ENCODE data around the gene MBNL2. TPM values are rescaled to one million over a fixed set of nuclear protein-coding genes. Genes with fewer than 3 reads are reported as not detected.

MBNL2 gene
- total and polyA plus RNA-seq, 10 of the 15 experiments (the other 5 are each of a cell fraction or from before 2014, with no cell fraction given): 1.6 to 9.7 (median 6.7) TPM

GRCh38 chr13:97369261-97369893, 147.2 kb downstream of the MBNL2 start:
- SMC1A ChIA-PET (ENCODE audit: uncharacterized antibody, unreplicated experiment): interaction anchor here (0.9 to 1.6 kb wide), 6 partner anchors 10 to 206 kb away, joined by 3 to 9 read pairs (median 4); no protein-coding TSS in a partner anchor
- H3K9me3 ChIP-seq (replicated peaks; ENCODE audit: control insufficient read depth, insufficient read depth, low read length): no peaks in the 10 kb centered on the region
- FAIRE-seq: peak; percentile 27
- H3K4me3 ChIP-seq: peak overlapping the region; percentile 55
- peak overlapping the region; percentile 60 for H3K9ac ChIP-seq (ENCODE audit: control insufficient read depth, insufficient read depth, low read length)
- RAD21 ChIA-PET (ENCODE audit: unreplicated experiment): interaction anchor here (1.1 to 1.8 kb wide), 4 partner anchors 18 to 260 kb away, joined by 3 to 6 read pairs (median 4); no protein-coding TSS in a partner anchor
- no peaks in the 10 kb centered on the region for H3K79me2 ChIP-seq (ENCODE audit: control insufficient read depth, insufficient read depth, low read length)
- POLR2A ChIA-PET: interaction anchor here (1.1 kb wide), 1 partner anchor 65 kb away, joined by 3 read pairs; the partner anchor contains the start of gene RAP2A
- peak overlapping the region; percentile 84 for H3K4me2 ChIP-seq (ENCODE audit: control insufficient read depth, insufficient read depth)
- H3K27ac ChIP-seq (ENCODE audit: control insufficient read depth, insufficient read depth): peak overlapping the region; percentile 65
- H3K36me3 ChIP-seq (ENCODE audit: control insufficient read depth in 2 of 2, insufficient read depth in 2 of 2, low read length in 1 of 2): no peaks in the 10 kb centered on the region; a peak in 1 of 4 replicates
- TF ChIP-seq ASH2L (IDR thresholded peaks at IDR 0.05; ENCODE audit: borderline replicate concordance, low read depth) (peak; percentile 61; the same call in 1 of the 2 replicates), BHLHE40 (IDR thresholded peaks at IDR 0.05; ENCODE audit: borderline replicate concordance in 1 of 2, low read depth in 2 of 2, low read length in 1 of 2) (no peak)
- peak; percentile 74 for ATAC-seq
- no TSS peak for BruUV-seq (replicated peaks)
- in situ Hi-C loops (cut with MboI): no loop called here
- H2AFZ ChIP-seq (ENCODE audit: control insufficient read depth, low read depth, low read length): peak overlapping the region; percentile 82
- CTCF ChIA-PET: interaction anchor here (0.7 to 5.4 kb wide), 8 partner anchors 10 to 260 kb away, joined by 3 to 37 read pairs (median 4); no protein-coding TSS in a partner anchor
- no peaks in the 10 kb centered on the region for H3K27me3 ChIP-seq (replicated peaks in 1 of 2; ENCODE audit: control insufficient read depth in 2 of 2, insufficient read depth in 2 of 2, low read length in 1 of 2)
- H4K20me1 ChIP-seq (ENCODE audit: control insufficient read depth, insufficient read depth): no peaks in the 10 kb centered on the region
- no peak for DNase-seq (ENCODE audit: low read depth, low spot score)
- intact Hi-C loops (cut with micrococcal nuclease; ENCODE audit: unreplicated experiment): loop anchor here (10.0 kb wide), 1 partner anchor 205 kb away; no protein-coding TSS in a partner anchor
- 1% methylated on average over 4 of the region's 4 CpGs for WGBS (ENCODE audit: insufficient coverage, insufficient replicate concordance, low lambda C conversion rate, missing lambda C conversion rate)
- H3K4me1 ChIP-seq (ENCODE audit: control insufficient read depth, insufficient read depth, low read length): peaks cover 3% of the 10 kb centered on the region; the same call in 1 of the 2 replicates

- WGBS (ENCODE audit: insufficient coverage, insufficient replicate concordance, low lambda C conversion rate, missing lambda C conversion rate): 95% methylated on average over 7 of the region's 7 CpGs
- in situ Hi-C loops (cut with MboI): no loop called here
- POLR2A ChIA-PET: no interaction called here
- no peak for TF ChIP-seq BCLAF1 (IDR thresholded peaks at IDR 0.05)
- no peak for TF ChIP-seq RAD21 (IDR thresholded peaks at IDR 0.05; ENCODE audit: insufficient read depth, low read depth, low read length)
- TF ChIP-seq USF2 (IDR thresholded peaks at IDR 0.05; ENCODE audit: borderline replicate concordance, low read depth, low read length): no peak
- no peak for TF ChIP-seq ZNF274 (IDR thresholded peaks at IDR 0.05; ENCODE audit: insufficient read depth, insufficient read length)
- TF ChIP-seq DPF2 (IDR thresholded peaks at IDR 0.05): no peak
- no peak for TF ChIP-seq SPI1 (IDR thresholded peaks at IDR 0.05; ENCODE audit: borderline replicate concordance, insufficient read depth, low read depth, low read length)
- no peak for TF ChIP-seq IKZF1 (conservative IDR thresholded peaks at IDR 0.05)
- no peak for TF ChIP-seq PAX8 (IDR thresholded peaks at IDR 0.05)
- no peak for TF ChIP-seq MXI1 (IDR thresholded peaks at IDR 0.05; ENCODE audit: low read depth, low read length)
These were observed 149.5 kb downstream of the MBNL2 start for GRCh38 chr13:97371486-97372109.

More at GRCh38 chr13:97371486-97372109, 149.5 kb downstream of the MBNL2 start:
- no peak for ATAC-seq
- intact Hi-C loops (cut with micrococcal nuclease; ENCODE audit: unreplicated experiment): no loop called here
- no peak overlapping the region for H2AFZ ChIP-seq (ENCODE audit: control insufficient read depth, low read depth, low read length)
- H4K20me1 ChIP-seq (ENCODE audit: control insufficient read depth, insufficient read depth): no peaks in the 10 kb centered on the region
- DNase-seq (ENCODE audit: low read depth, low spot score): no peak
- H3K27me3 ChIP-seq (replicated peaks in 1 of 2; ENCODE audit: control insufficient read depth in 2 of 2, insufficient read depth in 2 of 2, low read length in 1 of 2): no peaks in the 10 kb centered on the region
- H3K4me2 ChIP-seq (ENCODE audit: control insufficient read depth, insufficient read depth): no peak overlapping the region
- ChIA-PET CTCF (interaction anchor here (0.8 to 5.4 kb wide), 3 partner anchors 12 to 428 kb away, joined by 3 to 37 read pairs (median 4); no protein-coding TSS in a partner anchor), RAD21 (ENCODE audit: unreplicated experiment) (no interaction called here), SMC1A (ENCODE audit: uncharacterized antibody, unreplicated experiment) (interaction anchor here (1.2 kb wide), 2 partner anchors 11 to 262 kb away, joined by 3 to 4 read pairs; no protein-coding TSS in a partner anchor)
- BruUV-seq (replicated peaks): no TSS peak
- H3K79me2 ChIP-seq (ENCODE audit: control insufficient read depth, insufficient read depth, low read length): no peaks in the 10 kb centered on the region
- H3K4me3 ChIP-seq: no peak overlapping the region
- H3K4me1 ChIP-seq (ENCODE audit: control insufficient read depth, insufficient read depth, low read length): peaks cover 3% of the 10 kb centered on the region; the same call in 1 of the 2 replicates
- no peak overlapping the region for H3K27ac ChIP-seq (ENCODE audit: control insufficient read depth, insufficient read depth)
- no peaks in the 10 kb centered on the region; a peak in 1 of 4 replicates for H3K36me3 ChIP-seq (ENCODE audit: control insufficient read depth in 2 of 2, insufficient read depth in 2 of 2, low read length in 1 of 2)
- no peaks in the 10 kb centered on the region for H3K9me3 ChIP-seq (replicated peaks; ENCODE audit: control insufficient read depth, insufficient read depth, low read length)
- FAIRE-seq: no peak
- no peak overlapping the region for H3K9ac ChIP-seq (ENCODE audit: control insufficient read depth, insufficient read depth, low read length)

Data from GM12878 (cell line).